OCI-LY1 (cell line): ENCODE measurements around the gene PEAK1.

Experiments used
- H2AFZ ChIP-seq: fragments of 200-600 bp; sonication (generic), shearing (Covaris generic); 2 replicates; pipeline ENCODE4 v1.6.0; 2014; ENCODE audit warnings: antibody characterized with exemption, mild to moderate bottlenecking, low read length
- H3F3A ChIP-seq: fragments of 200-600 bp; sonication (generic), shearing (Covaris generic); 2 replicates; pipeline ENCODE4 v1.6.0; 2014; ENCODE audit warnings: mild to moderate bottlenecking, antibody characterized with exemption, low read length, moderate library complexity; ENCODE audit not compliant: insufficient read depth
- H3K27ac ChIP-seq: fragments of 200-600 bp; sonication (generic); 2 replicates; pipeline ENCODE4 v1.5.1; 2014; ENCODE audit warnings: low read length, mixed run types, mild to moderate bottlenecking, low read depth; ENCODE audit not compliant: poor library complexity, severe bottlenecking
- H3K27me3 ChIP-seq: fragments of 200-600 bp; sonication (generic); 2 replicates; pipeline ENCODE4 v1.6.0; 2014; ENCODE audit warnings: antibody characterized with exemption, mild to moderate bottlenecking, low read length, moderate library complexity; ENCODE audit not compliant: insufficient read depth
- H3K36me3 ChIP-seq: fragments of 200-600 bp; sonication (generic); 2 replicates; pipeline ENCODE4 v1.6.1; 2014; ENCODE audit warnings: mild to moderate bottlenecking, antibody characterized with exemption, low read length, moderate library complexity, mixed read lengths; ENCODE audit not compliant: insufficient read depth
- H3K4me1 ChIP-seq: fragments of 200-600 bp; sonication (generic); 2 replicates; pipeline ENCODE4 v1.5.1; 2014; ENCODE audit warnings: mild to moderate bottlenecking, low read length, moderate library complexity; ENCODE audit not compliant: insufficient read depth, severe bottlenecking
- H3K4me2 ChIP-seq: fragments of 200-600 bp; sonication (generic), shearing (Covaris generic); 2 replicates; pipeline ENCODE4 v1.6.1; 2014; ENCODE audit warnings: low read length
- H3K4me3 ChIP-seq: fragments of 200-600 bp; sonication (generic); 2 replicates; pipeline ENCODE4 v1.5.1; 2014; ENCODE audit warnings: low read length, low read depth, mild to moderate bottlenecking, mixed read lengths; ENCODE audit not compliant: poor library complexity, severe bottlenecking
- H3K79me2 ChIP-seq: fragments of 200-600 bp; shearing (Covaris generic); 2 replicates; pipeline ENCODE4 v1.6.1; 2016; ENCODE audit warnings: mixed run types, low read length, mixed read lengths; ENCODE audit not compliant: insufficient read depth
- H3K9ac ChIP-seq: fragments of 200-600 bp; sonication (generic), shearing (Covaris generic); 2 replicates; pipeline ENCODE4 v1.6.1; 2014; ENCODE audit warnings: mild to moderate bottlenecking, low read length, mixed read lengths
- H3K9me2 ChIP-seq: fragments of 200-600 bp; sonication (generic), shearing (Covaris generic); 2 replicates; pipeline ENCODE4 v1.6.1; 2014; ENCODE audit warnings: low read depth, mild to moderate bottlenecking, low read length, mixed read lengths
- H3K9me3 ChIP-seq: fragments of 200-600 bp; shearing (Covaris generic); 2 replicates; pipeline ENCODE4 v1.6.1; 2014; ENCODE audit warnings: low read length, mixed read lengths
- H4K20me1 ChIP-seq: fragments of 200-600 bp; sonication (generic), shearing (Covaris generic); 2 replicates; pipeline ENCODE4 v1.6.0; 2016; ENCODE audit warnings: mild to moderate bottlenecking, low read length; ENCODE audit not compliant: insufficient read depth
- EZH2 ChIP-seq: fragments of 200-600 bp; sonication (generic), shearing (Covaris generic); IDR thresholded peaks from 2 replicates; pipeline ENCODE4 v1.8.0; 2017; ENCODE audit warnings: borderline replicate concordance, mixed run types, mild to moderate bottlenecking, antibody characterized with exemption, low read length, moderate library complexity, mixed read lengths
- TF ChIP-seq, protein P1 (sequence below): fragments of 200-600 bp; sonication (generic), shearing (Covaris generic); IDR thresholded peaks from 2 replicates; pipeline ENCODE4 v1.5.1; 2017; ENCODE audit warnings: mild to moderate bottlenecking, antibody characterized with exemption, low read length, moderate library complexity, mixed read lengths

Gene PEAK1

DNA sequence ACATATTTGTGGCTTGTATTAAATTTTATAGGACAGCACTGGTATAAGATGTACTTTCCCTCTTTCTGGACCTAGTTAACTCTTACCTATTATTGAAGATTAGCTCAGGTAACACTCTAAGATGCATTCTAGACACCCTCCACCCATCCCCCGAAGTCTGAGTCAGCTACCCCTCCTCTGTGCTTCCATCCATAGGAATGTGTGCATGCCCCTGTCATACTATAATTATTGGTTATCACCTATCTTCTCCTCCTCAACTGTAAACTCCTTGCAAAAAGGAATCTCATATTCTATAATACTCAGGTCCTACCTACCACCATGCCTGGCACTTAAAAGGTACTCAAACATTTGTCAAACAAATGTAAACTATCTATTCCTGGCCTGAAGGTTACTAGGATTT lies 3.0 kb downstream of the PEAK1 start:
- Histone ChIP-seq H3F3A (no peaks in the 10 kb centered on the region; the same call in 1 of the 2 replicates), H3K4me2 (no peak overlapping the region), H3K9me3 (no peaks in the 10 kb centered on the region), H3K36me3 (no peaks in the 10 kb centered on the region), H3K79me2 (peaks cover 9% of the 10 kb centered on the region), H3K27ac (no peak overlapping the region), H3K4me3 (no peak overlapping the region), H2AFZ (no peak overlapping the region), H3K9me2 (no peaks in the 10 kb centered on the region), H3K27me3 (no peaks in the 10 kb centered on the region), H4K20me1 (peaks cover 3% of the 10 kb centered on the region; the same call in 1 of the 2 replicates), H3K9ac (no peak overlapping the region), H3K4me1 (peaks cover 11% of the 10 kb centered on the region)
- no peak for TF ChIP-seq EZH2
- TF ChIP-seq, protein P1, sequence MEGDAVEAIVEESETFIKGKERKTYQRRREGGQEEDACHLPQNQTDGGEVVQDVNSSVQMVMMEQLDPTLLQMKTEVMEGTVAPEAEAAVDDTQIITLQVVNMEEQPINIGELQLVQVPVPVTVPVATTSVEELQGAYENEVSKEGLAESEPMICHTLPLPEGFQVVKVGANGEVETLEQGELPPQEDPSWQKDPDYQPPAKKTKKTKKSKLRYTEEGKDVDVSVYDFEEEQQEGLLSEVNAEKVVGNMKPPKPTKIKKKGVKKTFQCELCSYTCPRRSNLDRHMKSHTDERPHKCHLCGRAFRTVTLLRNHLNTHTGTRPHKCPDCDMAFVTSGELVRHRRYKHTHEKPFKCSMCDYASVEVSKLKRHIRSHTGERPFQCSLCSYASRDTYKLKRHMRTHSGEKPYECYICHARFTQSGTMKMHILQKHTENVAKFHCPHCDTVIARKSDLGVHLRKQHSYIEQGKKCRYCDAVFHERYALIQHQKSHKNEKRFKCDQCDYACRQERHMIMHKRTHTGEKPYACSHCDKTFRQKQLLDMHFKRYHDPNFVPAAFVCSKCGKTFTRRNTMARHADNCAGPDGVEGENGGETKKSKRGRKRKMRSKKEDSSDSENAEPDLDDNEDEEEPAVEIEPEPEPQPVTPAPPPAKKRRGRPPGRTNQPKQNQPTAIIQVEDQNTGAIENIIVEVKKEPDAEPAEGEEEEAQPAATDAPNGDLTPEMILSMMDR, result no peak

DNA sequence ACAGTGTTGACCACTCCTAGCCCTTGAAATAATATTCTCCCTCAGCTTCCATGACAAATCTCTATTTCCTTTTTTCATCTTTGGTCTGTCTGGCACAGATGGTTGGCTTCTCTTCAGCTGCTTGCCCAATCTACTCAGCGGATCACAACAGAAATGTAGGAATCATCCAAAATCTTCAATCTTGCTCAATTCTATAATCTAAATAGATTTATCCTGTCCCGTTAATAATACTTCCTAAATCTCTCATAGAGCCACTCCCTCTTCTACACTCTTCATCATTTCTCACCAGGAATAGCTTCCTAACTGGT lies 3.8 kb downstream of the PEAK1 start:
- peaks cover under 1% of the 10 kb centered on the region; the same call in 1 of the 2 replicates for H3K79me2 ChIP-seq
- TF ChIP-seq, protein P1, result no peak
- no peak for TF ChIP-seq EZH2
- H3K36me3 ChIP-seq, result no peaks in the 10 kb centered on the region
- H3K27ac ChIP-seq, result no peak overlapping the region
- no peaks in the 10 kb centered on the region for H3K9me2 ChIP-seq
- H3K4me2 ChIP-seq, result no peak overlapping the region
- peaks cover 3% of the 10 kb centered on the region; the same call in 1 of the 2 replicates for H4K20me1 ChIP-seq
- H3K9ac ChIP-seq, result no peak overlapping the region
- no peak overlapping the region for H3K4me3 ChIP-seq
- peaks cover 5% of the 10 kb centered on the region for H3K4me1 ChIP-seq
- no peaks in the 10 kb centered on the region; the same call in 1 of the 2 replicates for H3F3A ChIP-seq
- H3K9me3 ChIP-seq, result no peaks in the 10 kb centered on the region
- H3K27me3 ChIP-seq, result no peaks in the 10 kb centered on the region
- no peak overlapping the region for H2AFZ ChIP-seq

DNA sequence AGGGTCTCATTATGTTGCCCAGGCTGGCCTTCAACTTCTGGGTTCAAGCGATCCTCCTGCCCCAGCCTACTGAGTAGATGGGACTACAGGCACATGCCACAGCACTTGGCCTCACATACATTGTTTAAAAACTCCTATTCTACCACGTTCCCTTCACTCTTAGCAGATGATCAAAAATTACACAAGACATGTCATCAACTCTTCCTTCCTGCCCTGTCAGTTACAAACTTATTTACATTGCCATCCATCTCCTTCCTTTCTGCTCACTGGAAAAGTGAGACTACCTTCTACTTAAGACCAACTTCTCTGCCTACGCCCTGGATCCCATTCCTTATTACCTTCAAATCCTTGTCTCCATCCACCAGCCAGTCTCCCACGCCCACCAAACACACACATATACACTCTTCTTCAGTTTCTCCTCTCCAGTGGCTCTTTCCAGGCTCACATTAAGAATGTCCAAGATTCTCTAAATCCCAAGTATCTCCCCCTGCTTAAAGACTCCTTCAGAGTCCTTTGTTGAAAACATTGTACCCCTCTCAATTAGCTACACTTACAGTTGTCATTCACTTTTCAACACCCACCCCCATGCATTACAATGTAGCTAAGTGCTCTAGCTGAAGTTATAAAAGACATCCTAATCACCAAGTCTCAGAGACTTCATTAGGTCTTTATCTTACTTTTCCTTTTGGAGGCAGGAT lies 4.3 kb downstream of the PEAK1 start:
- no peaks in the 10 kb centered on the region for H3K79me2 ChIP-seq
- no peak overlapping the region for H3K27ac ChIP-seq
- no peak for TF ChIP-seq EZH2
- no peak overlapping the region for H3K4me3 ChIP-seq
- no peak overlapping the region for H3K9ac ChIP-seq
- H4K20me1 ChIP-seq, result peaks cover 3% of the 10 kb centered on the region; the same call in 1 of the 2 replicates
- no peaks in the 10 kb centered on the region for H3K9me3 ChIP-seq
- H3F3A ChIP-seq, result no peaks in the 10 kb centered on the region; the same call in 1 of the 2 replicates
- no peaks in the 10 kb centered on the region for H3K9me2 ChIP-seq
- peaks cover 5% of the 10 kb centered on the region for H3K4me1 ChIP-seq
- no peak overlapping the region for H2AFZ ChIP-seq
- H3K4me2 ChIP-seq, result no peak overlapping the region
- no peaks in the 10 kb centered on the region for H3K27me3 ChIP-seq
- no peaks in the 10 kb centered on the region for H3K36me3 ChIP-seq
